Transverse colon (tissue), 4 donors: ENCODE results near the gene IDS. TPM values are rescaled to one million over a fixed set of nuclear protein-coding genes. Genes with fewer than 3 reads are reported as not detected.

ENCODE experiments used
- DNase-seq: peaks from one replicate; pipeline ENCODE4 v3.0.0-alpha.2; 2019
- H3K27ac ChIP-seq, 4 donors: fragments of 200-600 bp; sonication (generic); 2 replicates each; pipeline ENCODE4 v1.5.1; 2016 to 2018; ENCODE audit warnings: inconsistent platforms in 4 of 4
- H3K27me3 ChIP-seq: fragments of 200-600 bp; sonication (generic); 2 replicates; pipeline ENCODE4 v1.5.1; 2017; ENCODE audit warnings: inconsistent platforms
- H3K36me3 ChIP-seq, 4 donors: fragments of 200-600 bp; sonication (generic); 2 replicates each; pipeline ENCODE4 v1.5.1; 2017 to 2019; ENCODE audit warnings: inconsistent platforms in 4 of 4
- H3K4me1 ChIP-seq, 4 donors: fragments of 200-600 bp; sonication (generic); 2 replicates each; pipeline ENCODE4 v1.5.1; 2017 to 2020; ENCODE audit warnings: inconsistent platforms in 4 of 4
- H3K4me3 ChIP-seq, 4 donors: fragments of 200-600 bp; sonication (generic); 1 replicate in 1 of 4; 2 replicates in 3 of 4; pipeline versions ENCODE4 v1.5.1 to v1.6.1; 2017 to 2019; ENCODE audit warnings: inconsistent platforms in 4 of 4
- H3K9me3 ChIP-seq, 2 donors: fragments of 200-600 bp; sonication (generic); 2 replicates each; pipeline ENCODE4 v1.5.1; 2017 to 2019; ENCODE audit warnings: inconsistent platforms in 2 of 2
- CTCF ChIP-seq, 5 experiments: fragments of 200-600 bp in 3 of 5; fragments of 450-650 bp in 2 of 5; sonication (generic) in 3 of 5; IDR thresholded peaks; 1 replicate in 2 of 5; 2 replicates in 3 of 5; pipeline ENCODE4 v1.5.1; 2016 to 2017; ENCODE audit warnings: antibody characterized with exemption in 5 of 5, inconsistent platforms in 3 of 5, mild to moderate bottlenecking in 2 of 5, moderate library complexity in 1 of 5
- EP300 ChIP-seq: sonication (generic); formaldehyde crosslinking; IDR thresholded peaks from one replicate; pipeline ENCODE4 v1.6.1; 2017; ENCODE audit warnings: antibody characterized with exemption, low read depth
- POLR2A ChIP-seq: fragments of 450-650 bp; IDR thresholded peaks from one replicate; pipeline ENCODE4 v1.6.1; 2016; ENCODE audit warnings: antibody characterized with exemption, mild to moderate bottlenecking, moderate library complexity
- POLR2AphosphoS5 ChIP-seq, 3 donors: sonication (generic); formaldehyde crosslinking; IDR thresholded peaks; one replicate each; pipeline ENCODE4 v1.6.1; 2016; ENCODE audit warnings: antibody characterized with exemption in 3 of 3
- WGBS, 2 donors: methylation state at CpG; one replicate each; pipeline ENCODE4 v1.1.5; 2018; ENCODE audit warnings: low coverage in 1 of 2; 5-methylcytosine and 5-hydroxymethylcytosine counted together
- in situ Hi-C, 4 donors: fragments of 200-750 bp; cut with MboI; loops; one replicate each; pipeline versions ENCODE4 v1.15.0 to v1.15.1; 2017; ENCODE audit warnings: low sequenced_read_pairs in 3 of 4, low pct_ligation_motif_present in 1 of 4, low pct_unique_long_range_greater_than_20kb in 1 of 4
- intact Hi-C: fragments of 100-400 bp; cut with DNase I; formaldehyde crosslinking; loops from one replicate; pipeline ENCODE4 v1.15.1; 2023; ENCODE audit warnings: low total_unique reads
- total RNA-seq, 4 donors: library from RNA; depleted of rRNA; stranded (reverse); fragments of >200 nt; gene quantifications; one replicate each; pipeline ENCODE4 v1.1.0, GENCODE V29; 2016

The IDS gene
- total RNA-seq, 4 donors from 2014 or later: 52.5 to 137 (median 59.2) TPM

GRCh38 chrX:149472625-149473024, 32.5 kb downstream of the IDS start:
- in situ Hi-C loops (loop anchor here in 1 of 4 donors (25.0 kb wide), 1 partner anchor 1435 kb away; no protein-coding TSS in a partner anchor), intact Hi-C loops (no loop called here)
- no peak for DNase-seq
- Histone ChIP-seq H3K9me3 (no peaks in the 10 kb centered on the region), H3K27ac (no peak overlapping the region), H3K36me3 (no peaks in the 10 kb centered on the region), H3K4me3 (no peak overlapping the region), H3K27me3 (no peaks in the 10 kb centered on the region), H3K4me1 (no peaks in the 10 kb centered on the region)
- TF ChIP-seq CTCF (IDR thresholded peaks at IDR 0.05) (no peak), EP300 (no peak), POLR2A (no peak), POLR2AphosphoS5 (IDR thresholded peaks at IDR 0.05) (no peak)

DNA sequence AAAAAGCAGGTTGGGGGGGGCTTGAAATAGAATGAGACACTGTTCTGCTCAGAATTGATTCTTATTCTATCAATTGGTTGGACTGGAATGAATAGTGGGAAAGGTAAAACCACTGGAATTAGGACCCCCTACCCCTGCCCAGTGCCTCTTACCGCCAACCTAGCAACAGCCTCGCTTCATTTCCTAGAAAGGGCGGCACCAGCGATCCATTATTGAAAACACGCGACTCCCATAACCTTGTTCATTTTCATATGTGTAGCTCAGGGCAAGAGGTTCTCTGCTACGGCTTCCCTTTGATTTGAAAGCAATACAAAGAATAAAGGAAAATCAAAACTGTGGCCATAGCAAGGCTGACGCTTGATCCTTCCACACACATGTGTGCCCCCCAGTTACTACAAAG, 33.7 kb downstream of the IDS start:
- H3K27me3 ChIP-seq: no peaks in the 10 kb centered on the region
- H3K27ac ChIP-seq: no peak overlapping the region
- WGBS, 2 donors: 73 to 84% methylated on average over 3 to 8 of the region's 8 CpGs
- no peaks in the 10 kb centered on the region for H3K9me3 ChIP-seq
- H3K4me1 ChIP-seq: no peaks in the 10 kb centered on the region
- in situ Hi-C loops: loop anchor here in 1 of 4 donors (25.0 kb wide), 1 partner anchor 1434 kb away; no protein-coding TSS in a partner anchor
- TF ChIP-seq POLR2A (no peak), EP300 (no peak), POLR2AphosphoS5 (IDR thresholded peaks at IDR 0.05) (no peak), CTCF (IDR thresholded peaks at IDR 0.05) (no peak)
- H3K36me3 ChIP-seq: no peaks in the 10 kb centered on the region
- H3K4me3 ChIP-seq: no peak overlapping the region
- intact Hi-C loops: no loop called here
- no peak for DNase-seq

- Histone ChIP-seq H3K27ac (no peak overlapping the region), H3K27me3 (no peaks in the 10 kb centered on the region), H3K9me3 (no peaks in the 10 kb centered on the region), H3K4me1 (no peaks in the 10 kb centered on the region), H3K36me3 (no peaks in the 10 kb centered on the region), H3K4me3 (no peak overlapping the region)
- peak; percentile 73 for DNase-seq
- intact Hi-C loops (no loop called here), in situ Hi-C loops (loop anchor here in 1 of 4 donors (25.0 kb wide), 1 partner anchor 1434 kb away; no protein-coding TSS in a partner anchor)
- TF ChIP-seq CTCF (IDR thresholded peaks at IDR 0.05): peak; percentile 60 to 87 (median 76)
- no peak for TF ChIP-seq POLR2A
- WGBS, 2 donors: 25 to 47% methylated on average over 2 to 18 of the region's 23 CpGs
Observed at GRCh38 chrX:149470955-149471354, 34.2 kb downstream of the IDS start.

- Histone ChIP-seq H3K9me3 (no peaks in the 10 kb centered on the region), H3K4me1 (no peaks in the 10 kb centered on the region), H3K27me3 (no peaks in the 10 kb centered on the region), H3K4me3 (no peak overlapping the region), H3K36me3 (no peaks in the 10 kb centered on the region), H3K27ac (no peak overlapping the region)
- intact Hi-C loops: no loop called here
- in situ Hi-C loops: loop anchor here in 1 of 4 donors (25.0 kb wide), 1 partner anchor 1432 kb away; no protein-coding TSS in a partner anchor
- 65% methylated on average over 5 of the region's 5 CpGs; no CpG with 5 or more reads in 1 of the 2 donors for whole genome bisulfite sequencing, 2 donors
- TF ChIP-seq POLR2A: no peak
- TF ChIP-seq POLR2AphosphoS5 (IDR thresholded peaks at IDR 0.05): no peak
- no peak for TF ChIP-seq CTCF (IDR thresholded peaks at IDR 0.05)
- TF ChIP-seq EP300: no peak
- no peak for DNase-seq
Observed at GRCh38 chrX:149469406-149469805, 35.7 kb downstream of the IDS start.
